HG02798 (cell line): ENCODE measurements around the gene ADAMTS16.

ENCODE experiments used
- ATAC-seq: cut with Tn5 transposase; IDR thresholded peaks from one replicate; pipeline ENCODE4 v1.9.1; 2021; ENCODE audit warnings: mild to moderate bottlenecking; ENCODE audit not compliant: unreplicated experiment, poor library complexity

The ADAMTS16 gene

DNA sequence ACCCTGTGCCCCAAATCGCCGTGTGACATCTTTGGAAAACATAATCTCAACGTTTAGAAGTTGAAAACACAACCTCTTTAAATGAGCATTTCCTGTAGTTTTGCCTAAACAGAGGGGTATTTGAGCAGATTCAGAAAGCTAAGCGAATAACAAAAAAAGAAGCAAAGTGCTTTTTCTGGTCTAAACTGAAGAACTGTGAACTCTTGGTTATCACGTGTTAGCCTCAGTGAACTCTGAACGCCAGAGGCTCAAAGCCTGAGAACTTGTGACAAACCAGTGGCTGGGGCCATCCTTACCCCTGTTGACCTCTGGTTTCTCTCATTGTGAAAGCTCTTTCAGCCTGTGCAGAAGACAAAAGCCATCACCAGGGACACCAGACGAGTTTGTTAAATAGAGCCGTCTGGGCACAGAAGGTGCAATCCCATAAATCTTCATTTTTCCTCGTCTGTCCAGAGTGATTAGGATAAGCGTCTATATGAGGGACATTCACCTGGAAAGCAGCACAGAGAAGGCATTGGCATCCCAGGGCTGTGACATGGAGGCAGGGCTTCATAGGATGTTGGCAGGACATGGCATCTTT, 220.9 kb downstream of the ADAMTS16 start:
- ATAC-seq, result no peak

DNA sequence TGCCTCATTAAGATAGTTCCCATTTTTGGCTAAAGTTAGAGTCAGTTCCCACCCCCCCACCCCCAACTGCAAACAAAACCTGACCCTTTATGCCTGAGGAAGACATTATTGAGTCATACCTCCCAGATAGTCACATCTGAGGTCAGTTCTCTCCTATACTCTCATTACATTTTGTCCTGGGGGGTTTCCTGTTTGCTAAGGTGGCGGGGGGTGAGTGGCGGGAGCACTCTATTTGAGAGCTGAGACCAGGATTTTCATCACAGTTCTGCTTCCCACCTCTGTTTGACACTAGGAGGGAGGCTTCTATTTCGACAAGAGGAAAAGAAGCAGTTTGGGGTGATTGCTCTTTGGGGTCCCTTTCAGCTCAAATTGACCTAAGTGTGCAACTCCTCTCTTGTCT, 222.9 kb downstream of the ADAMTS16 start:
- no peak for ATAC-seq

DNA sequence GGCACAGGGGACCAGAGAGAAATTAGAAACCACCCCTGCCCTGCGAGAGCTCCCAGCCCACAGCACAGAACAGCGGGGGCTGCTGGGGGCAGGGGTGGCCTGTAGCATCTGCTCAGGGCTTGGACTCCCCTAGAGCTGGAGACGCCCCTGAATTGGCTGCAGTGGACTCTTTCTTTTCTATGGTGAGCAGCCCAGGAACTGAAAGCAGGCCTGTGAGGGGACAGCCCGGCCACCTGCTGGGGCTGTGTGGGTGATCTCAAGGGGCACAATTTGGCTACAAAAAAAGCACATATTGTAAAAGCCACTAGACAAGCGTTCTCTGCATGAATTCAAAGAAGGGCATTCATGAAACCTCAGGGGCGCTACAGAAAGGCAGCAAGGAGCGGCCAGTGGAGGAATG, 224.8 kb downstream of the ADAMTS16 start:
- peak; percentile 78 for ATAC-seq

DNA sequence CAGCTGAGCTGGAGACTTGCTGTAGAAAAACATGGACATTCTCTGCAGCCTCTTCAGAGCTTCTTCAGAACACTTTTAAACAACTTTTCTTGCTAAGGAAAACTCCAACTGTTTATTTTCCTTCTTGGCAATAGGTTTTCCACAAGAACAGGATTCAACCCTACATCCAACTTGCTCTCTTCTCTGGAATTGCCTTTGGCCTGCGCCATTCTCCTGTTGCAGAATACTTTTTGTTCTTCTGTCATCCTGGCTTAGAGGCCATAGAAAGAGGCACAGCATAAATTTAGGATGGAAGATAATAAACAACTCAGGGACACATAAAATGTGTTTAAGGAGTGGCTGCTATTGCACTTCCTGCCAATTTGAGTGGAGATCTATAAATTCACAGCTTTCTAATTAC, 227.6 kb downstream of the ADAMTS16 start:
- no peak for ATAC-seq

DNA sequence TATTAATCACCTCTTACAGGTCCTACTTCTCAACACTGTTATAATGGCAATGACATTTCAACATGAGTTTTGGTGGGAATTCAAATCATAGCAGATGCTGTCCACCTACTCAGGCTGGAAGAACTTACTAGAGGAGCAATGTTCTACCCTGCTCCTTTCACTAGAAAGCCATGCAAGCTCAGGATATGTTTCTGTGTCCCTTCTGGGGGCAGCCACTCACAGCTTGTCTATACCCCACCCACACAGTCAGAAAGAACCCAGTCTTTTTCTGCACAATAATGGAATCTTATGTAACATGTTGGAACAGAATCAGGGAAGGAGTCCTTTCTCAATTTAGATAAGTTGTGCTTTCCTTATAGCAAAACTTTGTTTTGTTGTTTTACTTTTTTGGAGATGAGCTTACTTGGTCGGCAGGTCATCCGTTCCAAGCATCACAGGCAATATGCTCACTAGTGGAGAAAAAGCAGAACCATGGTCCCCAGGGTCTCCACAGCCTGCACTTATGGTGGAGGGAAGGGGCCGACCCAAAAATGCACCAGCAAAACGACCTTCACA, 229.0 kb downstream of the ADAMTS16 start:
- ATAC-seq, result no peak
